Uterus (tissue), 2 donors: ENCODE data around the gene RNF113B.

ENCODE experiments used
- CTCF ChIP-seq, 4 experiments: fragments of 200-600 bp in 2 of 4; fragments of 450-650 bp in 2 of 4; sonication (generic) in 2 of 4; IDR thresholded peaks; one replicate each; pipeline ENCODE4 v1.5.1; 2016 to 2019; ENCODE audit warnings: antibody characterized with exemption in 4 of 4, mild to moderate bottlenecking in 2 of 4, moderate library complexity in 1 of 4
- POLR2A ChIP-seq, 2 donors: fragments of 450-650 bp; IDR thresholded peaks; one replicate each; pipeline ENCODE4 v1.6.1; 2016; ENCODE audit warnings: antibody characterized with exemption in 2 of 2, mild to moderate bottlenecking in 1 of 2, moderate library complexity in 1 of 2

GRCh38 chr13:98156259-98156658 is 20.8 kb downstream of the RNF113B start:
- no peak for TF ChIP-seq CTCF (IDR thresholded peaks at IDR 0.05)
- TF ChIP-seq POLR2A (IDR thresholded peaks at IDR 0.05): no peak
